LoVo (cell line): ENCODE results near the gene PRPF6.
A peak's percentile ranks its signal among the peaks of the same experiment; 100 is the strongest.

ENCODE experiments used
- DNase-seq: peaks from one replicate; pipeline ENCODE4 v3.0.0-alpha.2; 2016; ENCODE audit warnings: low spot score

PRPF6 gene

GRCh38 chr20:64077541-64077875, 96.6 kb downstream of the PRPF6 start:
- DNase-seq = no peak

- DNase-seq = no peak
Measured at GRCh38 chr20:64077876-64078551, 97.1 kb downstream of the PRPF6 start.

- no peak for DNase-seq
Measured at GRCh38 chr20:64078934-64079272, 98.0 kb downstream of the PRPF6 start.

GRCh38 chr20:64079273-64080012, 98.5 kb downstream of the PRPF6 start, which contains the start of gene RGS19:
Gene RGS19 (minus strand): TSS chr20:64079518. CDS start chr20:64076886, 2,632 bp downstream.
- DNase-seq = peak; percentile 70

GRCh38 chr20:64080013-64080812, 99.3 kb downstream of the PRPF6 start, which contains the start of gene OPRL1:
Gene OPRL1 (plus strand): TSS chr20:64080082. CDS start chr20:64092721, 12,639 bp downstream.
- DNase-seq = no peak

- no peak for DNase-seq
Measured at GRCh38 chr20:64080813-64081623, 100.1 kb downstream of the PRPF6 start.

GRCh38 chr20:64081624-64081964, 100.7 kb downstream of the PRPF6 start:
- no peak for DNase-seq

GRCh38 chr20:64082126-64082731, 101.3 kb downstream of the PRPF6 start:
- DNase-seq = no peak
